CD4-positive, alpha-beta T cell treated with Interferon alpha-2 for 1 hour (primary cell): ENCODE results near the gene PARG.
"Not testable (repeated sequence)": the region's sequence is repeated elsewhere in the genome, so short reads cannot be mapped to it uniquely, and the experiment has no call there.

ENCODE experiments used
- DNase-seq, 2 donors: peaks; one replicate each; pipeline ENCODE4 v3.0.0-alpha.2; 2020 to 2022

The PARG gene

GRCh38 chr10:49819234-49819958, 122.4 kb downstream of the PARG start:
- no peak for DNase-seq

GRCh38 chr10:49817845-49818244, 124.0 kb downstream of the PARG start:
- DNase-seq = no peak

- DNase-seq = no peak
Observed at GRCh38 chr10:49803988-49804387, 137.8 kb downstream of the PARG start.

- DNase-seq = no peak
Observed at GRCh38 chr10:49798275-49798674, 143.6 kb downstream of the PARG start.

GRCh38 chr10:49791100-49791499, 150.7 kb downstream of the PARG start:
- no peak for DNase-seq

- DNase-seq = no peak
Observed at GRCh38 chr10:49784681-49785080, 157.1 kb downstream of the PARG start.

GRCh38 chr10:49783645-49784044, 158.2 kb downstream of the PARG start:
- no peak for DNase-seq

- no peak for DNase-seq
Observed at GRCh38 chr10:49781247-49781646, 160.6 kb downstream of the PARG start.

GRCh38 chr10:49778197-49778596, 163.6 kb downstream of the PARG start:
- no peak for DNase-seq

- no peak for DNase-seq
Observed at GRCh38 chr10:49776851-49777250, 165.0 kb downstream of the PARG start.

GRCh38 chr10:49775014-49775413, 166.8 kb downstream of the PARG start:
- no peak for DNase-seq

- DNase-seq = not testable (repeated sequence)
Observed at GRCh38 chr10:49772944-49773343, 168.9 kb downstream of the PARG start.

GRCh38 chr10:49771046-49771445, 170.8 kb downstream of the PARG start:
- not testable (repeated sequence) for DNase-seq

- DNase-seq = no peak
Observed at GRCh38 chr10:49769692-49770091, 172.1 kb downstream of the PARG start.

- no peak for DNase-seq
Observed at GRCh38 chr10:49768731-49769130, 173.1 kb downstream of the PARG start.

- DNase-seq = no peak
Observed at GRCh38 chr10:49768329-49768728, 173.5 kb downstream of the PARG start.
